BLaER1 treated with 17β-estradiol and CSF1 and Interleukin-3, amounts not matched to agents 10 nM and 100 nM (cell line): Measurements from ENCODE around the gene DOK4.
A peak's percentile ranks its signal among the peaks of the same experiment; 100 is the strongest.

ENCODE experiments used
- H3K27ac ChIP-seq, 11 experiments: shearing (Covaris generic); formaldehyde crosslinking; 2 replicates each; pipeline ENCODE4 v1.8.1; 2022
- H3K27me3 ChIP-seq, 11 experiments: shearing (Covaris generic); formaldehyde crosslinking; 2 replicates each; pipeline ENCODE4 v1.8.1; 2022
- H3K36me3 ChIP-seq, 11 experiments: shearing (Covaris generic); formaldehyde crosslinking; 2 replicates each; pipeline ENCODE4 v1.8.1; 2022
- H3K4me1 ChIP-seq, 10 experiments: shearing (Covaris generic); formaldehyde crosslinking; 2 replicates each; pipeline ENCODE4 v1.8.1; 2022
- H3K4me2 ChIP-seq, 11 experiments: shearing (Covaris generic); formaldehyde crosslinking; 2 replicates each; pipeline ENCODE4 v1.8.1; 2022
- H3K4me3 ChIP-seq, 10 experiments: shearing (Covaris generic); formaldehyde crosslinking; 2 replicates each; pipeline ENCODE4 v1.8.1; 2022
- H3K9ac ChIP-seq, 11 experiments: shearing (Covaris generic); formaldehyde crosslinking; 2 replicates each; pipeline ENCODE4 v1.8.1; 2022
- H3K9me3 ChIP-seq, 11 experiments: shearing (Covaris generic); formaldehyde crosslinking; replicated peaks in 1 of 11; 2 replicates each; pipeline ENCODE4 v1.8.1; 2022
- H4K20me1 ChIP-seq, 11 experiments: shearing (Covaris generic); formaldehyde crosslinking; 2 replicates each; pipeline ENCODE4 v1.8.1; 2022
- Cebpa-rat ChIP-seq, 11 experiments: shearing (Covaris generic); IDR thresholded peaks; 2 replicates each; pipeline ENCODE4 v1.8.1; 2022

DOK4 gene

GRCh38 chr16:57486858-57487834 is 853 bp upstream of the DOK4 start:
- Histone ChIP-seq H3K4me2 (peak overlapping the region; percentile 73 to 99 (median 98); a peak in 21 of 22 replicates), H3K4me3 (peak overlapping the region; percentile 69 to 96 (median 84); a peak in 17 of 20 replicates)

GRCh38 chr16:57485091-57485915 is 990 bp downstream of the DOK4 start:
- no peaks in the 10 kb centered on the region for H3K27me3 ChIP-seq
- peak overlapping the region; percentile 79 to 86 (median 82) for H3K9ac ChIP-seq
- no peak for TF ChIP-seq Cebpa-rat (IDR thresholded peaks at IDR 0.05)
- H3K36me3 ChIP-seq: no peaks in the 10 kb centered on the region
- H3K4me3 ChIP-seq: peak overlapping the region; percentile 69 to 96 (median 84)
- H4K20me1 ChIP-seq: peaks cover 0 to 45% (median 7%) of the 10 kb centered on the region in 11 experiments; a peak in 8 of 22 replicates
- peaks cover 5 to 14% (median 11%) of the 10 kb centered on the region in 11 experiments; a peak in 21 of 22 replicates for H3K9me3 ChIP-seq
- H3K27ac ChIP-seq: peak overlapping the region in 10 of 11 experiments; percentile 57 to 77 (median 70); a peak in 20 of 22 replicates
- peak overlapping the region; percentile 91 to 99 (median 98) for H3K4me2 ChIP-seq
- peaks cover 15 to 46% (median 31%) of the 10 kb centered on the region in 10 experiments for H3K4me1 ChIP-seq

More at GRCh38 chr16:57486858-57487834, 853 bp upstream of the DOK4 start:
- H3K4me1 ChIP-seq: peaks cover 15 to 37% (median 28%) of the 10 kb centered on the region in 10 experiments
- peak overlapping the region in 3 of 11 experiments; percentile 26 to 35 (median 30); a peak in 3 of 22 replicates for H3K27ac ChIP-seq
- H3K9ac ChIP-seq: peak overlapping the region in 4 of 11 experiments; percentile 79 to 85 (median 81); a peak in 3 of 22 replicates
- H3K36me3 ChIP-seq: no peaks in the 10 kb centered on the region
- no peaks in the 10 kb centered on the region for H3K27me3 ChIP-seq
- peaks cover 5 to 16% (median 12%) of the 10 kb centered on the region in 11 experiments; a peak in 21 of 22 replicates for H3K9me3 ChIP-seq
- TF ChIP-seq Cebpa-rat (IDR thresholded peaks at IDR 0.05): no peak
- peaks cover 0 to 32% (median 7%) of the 10 kb centered on the region in 11 experiments; a peak in 8 of 22 replicates for H4K20me1 ChIP-seq

GRCh38 chr16:57484515-57485005 is 1.7 kb downstream of the DOK4 start:
- Histone ChIP-seq H3K27me3 (no peaks in the 10 kb centered on the region), H4K20me1 (peaks cover 0 to 50% (median 7%) of the 10 kb centered on the region in 11 experiments; a peak in 8 of 22 replicates), H3K36me3 (no peaks in the 10 kb centered on the region), H3K27ac (no peak overlapping the region), H3K4me3 (peak overlapping the region in 3 of 10 experiments; percentile 94 to 96 (median 94); a peak in 3 of 20 replicates), H3K4me1 (peaks cover 22 to 54% (median 38%) of the 10 kb centered on the region in 10 experiments), H3K9ac (peak overlapping the region in 2 of 11 experiments; percentile 83 to 84; a peak in 2 of 22 replicates), H3K9me3 (peaks cover 4 to 10% (median 7%) of the 10 kb centered on the region in 11 experiments; a peak in 21 of 22 replicates), H3K4me2 (peak overlapping the region in 8 of 11 experiments; percentile 91 to 99 (median 96); a peak in 14 of 22 replicates)
- no peak for TF ChIP-seq Cebpa-rat (IDR thresholded peaks at IDR 0.05)

- no peak overlapping the region for H3K9ac ChIP-seq
- peak overlapping the region in 4 of 11 experiments; percentile 91 to 99 (median 96); a peak in 3 of 22 replicates for H3K4me2 ChIP-seq
- H3K27ac ChIP-seq: no peak overlapping the region
- no peaks in the 10 kb centered on the region for H3K36me3 ChIP-seq
- H4K20me1 ChIP-seq: peaks cover 0 to 50% (median 7%) of the 10 kb centered on the region in 11 experiments; a peak in 8 of 22 replicates
- no peaks in the 10 kb centered on the region for H3K27me3 ChIP-seq
- no peak overlapping the region for H3K4me3 ChIP-seq
- TF ChIP-seq Cebpa-rat (IDR thresholded peaks at IDR 0.05): no peak
- peaks cover 28 to 60% (median 45%) of the 10 kb centered on the region in 10 experiments for H3K4me1 ChIP-seq
- H3K9me3 ChIP-seq: peaks cover 0 to 3% (median under 1%) of the 10 kb centered on the region in 11 experiments; a peak in 9 of 22 replicates
Measured at GRCh38 chr16:57483725-57484514, 2.4 kb downstream of the DOK4 start.

GRCh38 chr16:57482845-57483545 is 3.3 kb downstream of the DOK4 start:
- Histone ChIP-seq H3K27ac (no peak overlapping the region), H3K27me3 (no peaks in the 10 kb centered on the region), H3K36me3 (0 out of 22 replicates have a peak, but pooled peaks cover 0 to 1% (median 0%) of the 10 kb centered on the region in 11 experiments), H3K4me3 (no peak overlapping the region), H4K20me1 (peaks cover 0 to 56% (median 13%) of the 10 kb centered on the region in 11 experiments; a peak in 17 of 22 replicates), H3K4me2 (no peak overlapping the region), H3K9ac (no peak overlapping the region), H3K4me1 (peaks cover 37 to 69% (median 54%) of the 10 kb centered on the region in 10 experiments), H3K9me3 (no peaks in the 10 kb centered on the region)
- TF ChIP-seq Cebpa-rat (IDR thresholded peaks at IDR 0.05): no peak

GRCh38 chr16:57481421-57481820 is 4.9 kb downstream of the DOK4 start:
- Histone ChIP-seq H3K27ac (no peak overlapping the region), H3K9ac (no peak overlapping the region), H3K4me1 (peaks cover 49 to 75% (median 60%) of the 10 kb centered on the region in 10 experiments), H4K20me1 (peaks cover 0 to 72% (median 27%) of the 10 kb centered on the region in 11 experiments; a peak in 18 of 22 replicates), H3K4me3 (no peak overlapping the region), H3K36me3 (peaks cover 0 to 10% (median 0%) of the 10 kb centered on the region in 11 experiments; a peak in 1 of 22 replicates), H3K27me3 (no peaks in the 10 kb centered on the region), H3K9me3 (no peaks in the 10 kb centered on the region), H3K4me2 (0 out of 22 replicates have a peak overlapping the region, but pooled peaks of 1 of the 11 experiments have one; percentile 99)
- no peak for TF ChIP-seq Cebpa-rat (IDR thresholded peaks at IDR 0.05)

GRCh38 chr16:57480754-57481230 is 5.5 kb downstream of the DOK4 start:
- no peak overlapping the region for H3K27ac ChIP-seq

More at GRCh38 chr16:57480754-57481230, 5.5 kb downstream of the DOK4 start:
- Histone ChIP-seq H3K4me1 (peaks cover 53 to 80% (median 64%) of the 10 kb centered on the region in 10 experiments), H3K36me3 (peaks cover 0 to 10% (median 0%) of the 10 kb centered on the region in 11 experiments; a peak in 1 of 22 replicates), H3K9ac (no peak overlapping the region), H3K27me3 (no peaks in the 10 kb centered on the region), H4K20me1 (peaks cover 0 to 75% (median 32%) of the 10 kb centered on the region in 11 experiments; a peak in 18 of 22 replicates), H3K9me3 (no peaks in the 10 kb centered on the region), H3K4me3 (no peak overlapping the region), H3K4me2 (peak overlapping the region in 9 of 11 experiments; percentile 95 to 100 (median 99); a peak in 16 of 22 replicates)
- TF ChIP-seq Cebpa-rat (IDR thresholded peaks at IDR 0.05): no peak
